G401 (cell line): Measurements from ENCODE around the gene MICAL3. TPM values are rescaled to one million over a fixed set of nuclear protein-coding genes. Genes with fewer than 3 reads are reported as not detected.
A peak's percentile ranks its signal among the peaks of the same experiment; 100 is the strongest.

Experiments used
- DNase-seq: peaks from one replicate; pipeline ENCODE4 v3.0.0-alpha.2; 2015; ENCODE audit warnings: low spot score
- in situ Hi-C: cut with HindIII; loops from 2 replicates; pipeline ENCODE4 v1.10.0; 2016; ENCODE audit warnings: low sequenced_read_pairs, mixed read lengths
- total RNA-seq: library from RNA; depleted of rRNA; stranded (reverse); fragments of >200 nt; shearing (Covaris generic); gene quantifications from 2 replicates; pipeline ENCODE4 v1.2.3, GENCODE V29; 2014

Gene MICAL3
- total RNA-seq, 1 experiment from 2014 or later, result 5.3 TPM

GRCh38 chr22:17807086-17807485 is 217.3 kb downstream of the MICAL3 start:
- DNase-seq, result no peak
- in situ Hi-C loops, result no loop called here

- in situ Hi-C loops, result no loop called here
- no peak for DNase-seq
Observed at GRCh38 chr22:17806437-17806836, 217.9 kb downstream of the MICAL3 start.

GRCh38 chr22:17804331-17805080 is 219.9 kb downstream of the MICAL3 start:
- DNase-seq, result no peak
- in situ Hi-C loops, result no loop called here

- in situ Hi-C loops, result no loop called here
- DNase-seq, result no peak
Observed at GRCh38 chr22:17803609-17804270, 220.6 kb downstream of the MICAL3 start.

GRCh38 chr22:17802822-17803221 is 221.5 kb downstream of the MICAL3 start:
- in situ Hi-C loops, result no loop called here
- DNase-seq, result no peak

GRCh38 chr22:17802411-17802810 is 221.9 kb downstream of the MICAL3 start:
- no peak for DNase-seq
- in situ Hi-C loops, result no loop called here

GRCh38 chr22:17797721-17798559 is 226.4 kb downstream of the MICAL3 start:
- in situ Hi-C loops, result no loop called here
- no peak for DNase-seq

GRCh38 chr22:17796695-17797094 is 227.7 kb downstream of the MICAL3 start:
- in situ Hi-C loops, result no loop called here
- DNase-seq, result no peak

- no peak for DNase-seq
- in situ Hi-C loops, result no loop called here
Observed at GRCh38 chr22:17795661-17796548, 228.5 kb downstream of the MICAL3 start.

GRCh38 chr22:17794726-17795542 is 229.4 kb downstream of the MICAL3 start:
- in situ Hi-C loops, result no loop called here
- DNase-seq, result no peak

- in situ Hi-C loops, result no loop called here
- DNase-seq, result no peak
Observed at GRCh38 chr22:17792854-17793434, 231.4 kb downstream of the MICAL3 start.

- in situ Hi-C loops, result no loop called here
- DNase-seq, result peak; percentile 58
Observed at GRCh38 chr22:17792299-17792698, 232.1 kb downstream of the MICAL3 start.

- no peak for DNase-seq
- in situ Hi-C loops, result no loop called here
Observed at GRCh38 chr22:17791196-17791595, 233.2 kb downstream of the MICAL3 start.

GRCh38 chr22:17789379-17790200 is 234.8 kb downstream of the MICAL3 start:
- in situ Hi-C loops, result no loop called here
- peak; percentile 86 for DNase-seq

GRCh38 chr22:17788528-17789378 is 235.6 kb downstream of the MICAL3 start:
- in situ Hi-C loops, result no loop called here

GRCh38 chr22:17787716-17788330 is 236.5 kb downstream of the MICAL3 start:
- in situ Hi-C loops, result no loop called here
- DNase-seq, result no peak

More at GRCh38 chr22:17788528-17789378, 235.6 kb downstream of the MICAL3 start:
- DNase-seq, result peak; percentile 82
